Progenitor cell of endocrine pancreas (in vitro differentiated cells): ENCODE data around the gene DPP6. TPM values are rescaled to one million over a fixed set of nuclear protein-coding genes. Genes with fewer than 3 reads are reported as not detected.
A peak's percentile ranks its signal among the peaks of the same experiment; 100 is the strongest.

Source experiments
- DNase-seq: peaks from one replicate; pipeline ENCODE4 v3.0.0; 2021; ENCODE audit warnings: low spot score; ENCODE audit not compliant: unreplicated experiment
- H3K27ac Mint-ChIP-seq: 2 replicates; pipeline ENCODE4 v1.8.0; 2021; ENCODE audit warnings: mild to moderate bottlenecking, moderate library complexity, mixed read lengths
- H3K27me3 Mint-ChIP-seq: 2 replicates; pipeline ENCODE4 v1.8.0; 2021; ENCODE audit warnings: mixed read lengths
- H3K36me3 Mint-ChIP-seq: 2 replicates; pipeline ENCODE4 v1.8.0; 2022; ENCODE audit warnings: mixed read lengths; ENCODE audit not compliant: insufficient read depth
- H3K4me1 Mint-ChIP-seq: 2 replicates; pipeline ENCODE4 v1.8.0; 2021; ENCODE audit warnings: low read depth, mixed read lengths
- H3K4me3 Mint-ChIP-seq: 2 replicates; pipeline ENCODE4 v1.8.0; 2021; ENCODE audit warnings: low read depth, mild to moderate bottlenecking, moderate library complexity, mixed read lengths
- H3K9me3 Mint-ChIP-seq: 2 replicates; pipeline ENCODE4 v1.8.0; 2021; ENCODE audit warnings: low read depth, mixed read lengths
- total RNA-seq: library from RNA; stranded (reverse); gene quantifications from 2 replicates; pipeline ENCODE4 v1.2.1, GENCODE V29; 2021
- TF ChIP-seq, protein P1 (sequence below): fragments of 200-600 bp; sonication (generic); IDR thresholded peaks from one replicate; pipeline ENCODE4 v1.5.0; 2021; ENCODE audit warnings: antibody characterized with exemption, mild to moderate bottlenecking; ENCODE audit not compliant: unreplicated experiment

The DPP6 gene
- total RNA-seq, 1 donor from 2014 or later: 13.4 TPM

GRCh38 chr7:154287356-154287755 lies 235.2 kb downstream of the DPP6 start:
- TF ChIP-seq, protein P1, sequence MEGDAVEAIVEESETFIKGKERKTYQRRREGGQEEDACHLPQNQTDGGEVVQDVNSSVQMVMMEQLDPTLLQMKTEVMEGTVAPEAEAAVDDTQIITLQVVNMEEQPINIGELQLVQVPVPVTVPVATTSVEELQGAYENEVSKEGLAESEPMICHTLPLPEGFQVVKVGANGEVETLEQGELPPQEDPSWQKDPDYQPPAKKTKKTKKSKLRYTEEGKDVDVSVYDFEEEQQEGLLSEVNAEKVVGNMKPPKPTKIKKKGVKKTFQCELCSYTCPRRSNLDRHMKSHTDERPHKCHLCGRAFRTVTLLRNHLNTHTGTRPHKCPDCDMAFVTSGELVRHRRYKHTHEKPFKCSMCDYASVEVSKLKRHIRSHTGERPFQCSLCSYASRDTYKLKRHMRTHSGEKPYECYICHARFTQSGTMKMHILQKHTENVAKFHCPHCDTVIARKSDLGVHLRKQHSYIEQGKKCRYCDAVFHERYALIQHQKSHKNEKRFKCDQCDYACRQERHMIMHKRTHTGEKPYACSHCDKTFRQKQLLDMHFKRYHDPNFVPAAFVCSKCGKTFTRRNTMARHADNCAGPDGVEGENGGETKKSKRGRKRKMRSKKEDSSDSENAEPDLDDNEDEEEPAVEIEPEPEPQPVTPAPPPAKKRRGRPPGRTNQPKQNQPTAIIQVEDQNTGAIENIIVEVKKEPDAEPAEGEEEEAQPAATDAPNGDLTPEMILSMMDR: peak; percentile 42
- no peak overlapping the region for H3K4me3 Mint-ChIP-seq
- DNase-seq: no peak
- no peaks in the 10 kb centered on the region for H3K9me3 Mint-ChIP-seq
- no peaks in the 10 kb centered on the region for H3K4me1 Mint-ChIP-seq
- no peaks in the 10 kb centered on the region for H3K36me3 Mint-ChIP-seq
- no peak overlapping the region for H3K27ac Mint-ChIP-seq
- H3K27me3 Mint-ChIP-seq: no peaks in the 10 kb centered on the region

DNA sequence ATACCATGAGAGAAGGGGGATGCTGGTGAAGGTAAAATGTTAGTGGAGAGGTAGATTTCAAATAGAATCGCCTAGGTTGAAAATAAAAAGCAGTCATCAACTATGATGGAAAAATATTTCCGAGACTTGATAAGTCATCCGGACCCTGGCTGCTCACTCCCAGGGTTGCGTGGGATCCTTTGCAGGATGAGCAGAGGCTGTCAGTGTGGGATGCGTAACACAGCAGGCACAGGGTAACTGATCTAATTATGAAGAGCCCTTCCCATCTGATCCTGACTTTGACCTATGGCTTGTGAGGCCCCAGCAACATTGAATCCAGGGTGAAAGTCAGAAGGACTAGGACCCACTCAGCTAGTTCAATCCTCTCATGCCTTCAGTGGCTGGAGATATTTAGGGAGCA lies 236.9 kb downstream of the DPP6 start:
- Mint-ChIP-seq H3K4me3 (no peak overlapping the region), H3K36me3 (no peaks in the 10 kb centered on the region), H3K27ac (no peak overlapping the region), H3K4me1 (no peaks in the 10 kb centered on the region), H3K9me3 (no peaks in the 10 kb centered on the region), H3K27me3 (peaks cover 11% of the 10 kb centered on the region)
- TF ChIP-seq, protein P1: no peak
- no peak for DNase-seq

- Mint-ChIP-seq H3K4me3 (no peak overlapping the region), H3K9me3 (no peaks in the 10 kb centered on the region), H3K27ac (no peak overlapping the region), H3K4me1 (peaks cover 1% of the 10 kb centered on the region), H3K36me3 (no peaks in the 10 kb centered on the region), H3K27me3 (peaks cover 14% of the 10 kb centered on the region)
- TF ChIP-seq, protein P1: no peak
- DNase-seq: no peak
Observed at GRCh38 chr7:154296443-154296842, 244.2 kb downstream of the DPP6 start.

GRCh38 chr7:154299736-154300135 lies 247.5 kb downstream of the DPP6 start:
- TF ChIP-seq, protein P1: no peak
- H3K36me3 Mint-ChIP-seq: no peaks in the 10 kb centered on the region
- no peak overlapping the region for H3K4me3 Mint-ChIP-seq
- H3K27me3 Mint-ChIP-seq: peaks cover 3% of the 10 kb centered on the region
- DNase-seq: no peak
- no peak overlapping the region for H3K27ac Mint-ChIP-seq
- peaks cover 24% of the 10 kb centered on the region for H3K4me1 Mint-ChIP-seq
- no peaks in the 10 kb centered on the region for H3K9me3 Mint-ChIP-seq

- peak overlapping the region; percentile 46 for H3K27ac Mint-ChIP-seq
- DNase-seq: no peak
- peaks cover 11% of the 10 kb centered on the region for H3K27me3 Mint-ChIP-seq
- H3K4me3 Mint-ChIP-seq: peak overlapping the region; percentile 36
- H3K36me3 Mint-ChIP-seq: no peaks in the 10 kb centered on the region
- no peaks in the 10 kb centered on the region for H3K9me3 Mint-ChIP-seq
- TF ChIP-seq, protein P1: peak; percentile 36
- H3K4me1 Mint-ChIP-seq: peaks cover 35% of the 10 kb centered on the region
Observed at GRCh38 chr7:154302380-154302779, 250.2 kb downstream of the DPP6 start.
